HG03135 (cell line): ENCODE results near the gene SLC44A5.
"Not testable (repeated sequence)": the region's sequence is repeated elsewhere in the genome, so short reads cannot be mapped to it uniquely, and the experiment has no call there.

Experiments
- ATAC-seq: cut with Tn5 transposase; IDR thresholded peaks from one replicate; pipeline ENCODE4 v1.9.1; 2021; ENCODE audit warnings: mild to moderate bottlenecking, moderate library complexity; ENCODE audit not compliant: unreplicated experiment

The SLC44A5 gene

GRCh38 chr1:75469586-75470173 is 141.2 kb downstream of the SLC44A5 start:
- ATAC-seq, result no peak

- no peak for ATAC-seq
Observed at GRCh38 chr1:75461808-75462325, 149.0 kb downstream of the SLC44A5 start.

GRCh38 chr1:75449998-75450397 is 160.9 kb downstream of the SLC44A5 start:
- ATAC-seq, result no peak

DNA sequence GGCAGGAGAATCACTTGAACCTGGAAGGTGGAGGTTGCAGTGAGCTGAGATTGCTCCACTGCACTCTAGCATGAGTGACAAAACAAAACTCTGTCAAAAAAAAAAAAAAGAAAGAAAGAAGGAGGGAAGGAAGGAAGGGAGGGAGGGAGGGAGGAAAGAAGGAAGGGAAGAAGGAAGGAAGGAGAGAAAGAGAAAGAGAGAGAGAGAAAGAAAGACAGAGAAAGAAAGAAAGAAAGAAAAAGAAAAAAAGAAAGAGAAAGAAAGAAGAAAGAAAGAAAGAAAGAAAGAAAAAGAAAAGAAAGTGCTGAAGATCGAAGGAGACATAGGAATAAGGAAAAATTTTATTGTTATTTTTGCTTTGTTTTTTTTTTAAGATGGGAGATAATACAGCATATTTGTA is 166.7 kb downstream of the SLC44A5 start:
- ATAC-seq, result no peak

GRCh38 chr1:75440274-75440673 is 170.6 kb downstream of the SLC44A5 start:
- ATAC-seq, result no peak

DNA sequence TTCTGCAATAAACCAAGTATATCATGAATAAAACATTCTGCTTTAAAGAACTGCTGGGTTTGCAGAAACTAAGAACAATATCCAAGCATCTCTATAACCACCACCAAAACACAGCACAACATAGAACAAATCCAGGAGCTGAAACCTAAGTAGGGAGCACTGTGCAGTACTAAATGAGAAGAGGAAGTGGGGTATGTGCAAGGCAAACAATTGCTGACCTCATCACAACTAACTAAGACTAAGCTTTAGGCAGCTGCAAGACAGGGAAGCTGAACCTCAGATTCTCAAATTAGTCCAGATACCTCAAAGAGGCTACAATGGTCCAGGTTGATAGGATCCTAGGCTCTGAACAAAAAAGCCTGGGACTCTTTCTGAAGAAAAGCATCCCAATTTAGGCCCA is 172.6 kb downstream of the SLC44A5 start:
- no peak for ATAC-seq

DNA sequence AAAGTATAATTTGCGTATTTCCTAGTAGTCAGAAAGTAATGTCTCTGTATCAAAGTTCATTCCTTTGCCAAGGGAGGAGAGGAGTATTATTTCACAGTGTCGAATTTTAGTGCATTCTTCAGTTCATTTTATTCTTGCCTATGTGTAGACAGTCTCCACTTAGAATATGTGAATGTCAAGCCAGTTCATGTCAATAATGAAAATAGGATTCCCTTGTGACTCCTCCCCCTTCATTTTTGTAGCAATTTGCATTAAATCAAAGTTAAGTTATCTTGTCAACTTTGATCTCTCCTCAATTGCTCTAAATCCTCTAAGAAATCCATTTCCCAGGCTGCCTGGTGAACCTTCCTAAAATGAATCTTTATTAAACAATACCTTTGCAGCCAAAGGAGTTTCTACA is 179.1 kb downstream of the SLC44A5 start:
- no peak for ATAC-seq

GRCh38 chr1:75430526-75430925 is 180.4 kb downstream of the SLC44A5 start:
- no peak for ATAC-seq

GRCh38 chr1:75426688-75427087 is 184.2 kb downstream of the SLC44A5 start:
- no peak for ATAC-seq

DNA sequence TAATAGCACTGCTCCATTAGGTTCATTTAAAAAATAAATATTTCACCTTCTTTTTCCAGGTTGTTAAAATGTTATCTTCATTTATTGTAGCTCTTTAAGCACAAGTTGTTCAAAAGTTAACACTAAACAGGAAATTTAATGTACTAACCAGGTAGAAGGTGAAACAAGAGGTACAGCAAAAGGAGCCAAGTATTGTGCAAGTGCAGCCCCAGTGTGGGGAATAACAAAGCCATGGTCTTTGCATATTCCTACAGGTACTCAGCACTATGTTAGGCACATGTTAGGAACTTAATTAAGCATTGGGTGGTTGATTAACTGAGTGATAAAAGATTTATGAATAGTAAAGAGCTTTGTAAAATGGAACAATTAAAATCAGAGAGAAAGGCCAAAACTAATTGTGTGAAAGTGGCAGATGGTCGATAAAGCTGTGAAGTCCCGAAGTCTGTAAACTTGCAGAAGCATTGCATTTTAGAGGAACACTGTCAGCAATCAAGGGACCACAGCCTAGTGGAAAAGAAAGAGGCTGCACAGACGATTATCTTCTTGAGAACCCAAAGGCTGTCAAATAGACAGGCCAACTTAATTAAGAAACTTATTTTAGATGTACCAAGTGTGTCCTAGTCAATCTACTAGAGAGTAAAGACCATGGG is 185.8 kb downstream of the SLC44A5 start:
- ATAC-seq, result no peak

- ATAC-seq, result no peak
Observed at GRCh38 chr1:75423616-75424015, 187.3 kb downstream of the SLC44A5 start.

DNA sequence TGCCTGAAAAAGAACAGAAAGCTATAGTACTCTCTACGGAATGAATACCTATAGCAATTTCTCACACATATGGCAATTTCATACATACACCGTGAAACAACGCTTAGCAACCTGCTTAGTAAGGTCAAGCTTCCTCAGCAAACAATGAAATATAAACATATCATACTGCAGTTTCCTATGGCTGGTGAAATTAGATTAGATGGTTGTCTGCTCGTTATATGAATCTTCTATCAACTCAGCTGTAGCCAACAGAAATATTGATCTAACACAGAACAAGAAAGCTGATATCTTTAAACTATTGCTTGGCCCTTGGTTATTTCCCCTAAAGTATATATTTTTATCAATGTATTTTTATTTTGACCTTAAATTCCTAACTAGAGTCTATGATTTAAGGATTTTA is 187.8 kb downstream of the SLC44A5 start:
- no peak for ATAC-seq

- no peak for ATAC-seq
Observed at GRCh38 chr1:75421371-75421770, 189.5 kb downstream of the SLC44A5 start.

DNA sequence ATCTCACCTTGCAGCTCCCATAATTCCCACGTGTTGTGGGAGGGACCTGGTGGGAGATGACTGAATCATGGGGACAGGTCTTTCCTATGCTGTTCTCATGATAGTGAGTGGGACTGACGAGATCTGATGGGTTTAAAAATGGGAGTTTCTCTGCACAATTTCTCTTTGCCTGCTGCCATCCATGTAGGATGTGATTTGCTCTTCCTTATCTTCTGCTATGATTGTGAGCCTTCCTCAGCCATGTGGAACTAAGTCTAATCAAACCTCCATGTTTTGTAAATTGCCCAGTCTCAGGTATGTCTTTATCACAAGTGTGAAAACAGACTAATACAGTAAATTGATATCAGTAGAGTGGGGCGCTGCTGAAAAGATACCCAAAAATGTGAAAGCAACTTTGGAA is 195.7 kb downstream of the SLC44A5 start:
- ATAC-seq, result no peak

DNA sequence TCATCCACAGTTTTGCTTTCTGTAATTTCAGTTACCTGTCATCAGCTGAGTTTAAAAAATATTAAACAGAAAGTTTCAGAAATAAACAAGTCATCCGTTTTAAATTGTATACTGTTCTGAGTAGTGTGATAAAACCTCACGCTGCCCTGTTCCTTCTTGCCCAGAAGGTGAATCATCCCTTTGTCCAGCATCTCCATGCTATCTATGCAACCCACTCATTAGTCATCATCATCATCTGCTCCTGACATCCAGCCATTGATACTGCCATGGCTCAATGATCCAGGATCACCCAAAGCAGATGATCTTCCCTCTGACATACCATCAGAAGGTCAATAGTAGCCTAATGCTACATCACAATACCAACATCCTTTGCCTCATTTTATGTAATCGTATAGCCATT is 198.3 kb downstream of the SLC44A5 start:
- no peak for ATAC-seq

GRCh38 chr1:75404681-75405080 is 206.2 kb downstream of the SLC44A5 start:
- not testable (repeated sequence) for ATAC-seq

DNA sequence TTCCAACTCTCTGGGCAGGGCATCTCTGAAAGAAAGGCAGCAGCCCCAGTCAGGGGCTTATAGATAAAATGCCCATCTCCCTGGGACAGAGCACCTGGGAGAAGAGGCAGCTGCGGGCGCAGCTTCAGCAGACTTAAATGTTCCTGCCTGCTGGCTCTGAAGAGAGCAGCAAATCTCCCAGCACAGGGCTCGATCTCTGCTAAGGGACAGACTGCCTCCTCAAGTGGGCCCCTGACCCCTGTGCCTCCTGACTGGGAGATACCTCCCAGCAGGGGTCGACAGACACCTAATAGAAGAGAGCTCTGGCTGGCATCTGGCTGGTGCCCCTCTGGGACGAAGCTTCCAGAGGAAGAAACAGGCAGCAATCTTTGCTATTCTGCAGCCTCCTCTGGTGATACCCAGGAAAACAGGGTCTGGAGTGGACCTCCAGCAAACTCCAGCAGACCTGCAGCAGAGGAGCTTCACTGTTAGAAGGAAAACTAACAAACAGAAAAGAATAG is 207.7 kb downstream of the SLC44A5 start:
- ATAC-seq, result not testable (repeated sequence)

- no peak for ATAC-seq
Observed at GRCh38 chr1:75400716-75401115, 210.2 kb downstream of the SLC44A5 start.

- no peak for ATAC-seq
Observed at GRCh38 chr1:75396745-75397144, 214.2 kb downstream of the SLC44A5 start.

- no peak for ATAC-seq
Observed at GRCh38 chr1:75396260-75396659, 214.7 kb downstream of the SLC44A5 start.

DNA sequence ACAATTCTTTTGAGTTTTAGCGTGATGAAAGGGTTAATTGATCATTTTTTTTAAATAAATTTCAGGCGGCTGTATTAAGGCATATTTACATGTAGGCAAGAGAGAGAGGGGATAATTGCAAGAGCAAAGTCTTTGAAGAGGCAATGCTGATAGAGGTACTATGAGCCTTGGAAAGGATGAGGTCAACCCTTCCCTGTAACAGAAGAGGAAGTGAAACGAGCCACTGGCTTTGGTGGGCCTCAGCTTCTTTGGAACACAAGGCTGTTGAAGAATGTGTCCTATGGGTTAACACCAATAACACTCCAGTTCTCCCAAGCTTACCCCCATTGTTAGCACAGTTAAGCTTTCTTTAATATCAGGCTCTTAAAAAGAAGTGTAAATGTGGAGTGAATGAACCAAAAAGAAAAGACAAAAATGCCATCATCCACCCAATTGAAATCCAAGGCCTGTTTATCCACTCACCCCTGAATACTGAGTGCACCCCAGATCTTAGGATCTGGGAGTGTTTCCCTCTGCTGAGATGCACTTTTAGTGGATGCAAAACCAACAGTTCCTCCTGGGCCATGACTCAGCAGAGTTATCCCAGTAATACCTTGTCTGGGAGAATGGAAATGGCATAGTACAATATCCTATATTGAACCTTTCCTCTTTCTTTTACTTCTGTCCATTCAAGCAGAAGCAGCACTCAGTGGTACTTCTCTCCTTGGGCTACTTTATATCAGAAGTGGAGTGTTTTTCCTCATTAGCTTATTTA is 216.4 kb downstream of the SLC44A5 start:
- no peak for ATAC-seq

GRCh38 chr1:75392278-75392677 is 218.6 kb downstream of the SLC44A5 start:
- peak; percentile 92 for ATAC-seq
